ENCODE results near the gene TMC2. TPM values are rescaled to one million over a fixed set of nuclear protein-coding genes. Genes with fewer than 3 reads are reported as not detected.

TMC2 gene
- total RNA-seq, 1 experiment from 2014 or later = not detected

DNA sequence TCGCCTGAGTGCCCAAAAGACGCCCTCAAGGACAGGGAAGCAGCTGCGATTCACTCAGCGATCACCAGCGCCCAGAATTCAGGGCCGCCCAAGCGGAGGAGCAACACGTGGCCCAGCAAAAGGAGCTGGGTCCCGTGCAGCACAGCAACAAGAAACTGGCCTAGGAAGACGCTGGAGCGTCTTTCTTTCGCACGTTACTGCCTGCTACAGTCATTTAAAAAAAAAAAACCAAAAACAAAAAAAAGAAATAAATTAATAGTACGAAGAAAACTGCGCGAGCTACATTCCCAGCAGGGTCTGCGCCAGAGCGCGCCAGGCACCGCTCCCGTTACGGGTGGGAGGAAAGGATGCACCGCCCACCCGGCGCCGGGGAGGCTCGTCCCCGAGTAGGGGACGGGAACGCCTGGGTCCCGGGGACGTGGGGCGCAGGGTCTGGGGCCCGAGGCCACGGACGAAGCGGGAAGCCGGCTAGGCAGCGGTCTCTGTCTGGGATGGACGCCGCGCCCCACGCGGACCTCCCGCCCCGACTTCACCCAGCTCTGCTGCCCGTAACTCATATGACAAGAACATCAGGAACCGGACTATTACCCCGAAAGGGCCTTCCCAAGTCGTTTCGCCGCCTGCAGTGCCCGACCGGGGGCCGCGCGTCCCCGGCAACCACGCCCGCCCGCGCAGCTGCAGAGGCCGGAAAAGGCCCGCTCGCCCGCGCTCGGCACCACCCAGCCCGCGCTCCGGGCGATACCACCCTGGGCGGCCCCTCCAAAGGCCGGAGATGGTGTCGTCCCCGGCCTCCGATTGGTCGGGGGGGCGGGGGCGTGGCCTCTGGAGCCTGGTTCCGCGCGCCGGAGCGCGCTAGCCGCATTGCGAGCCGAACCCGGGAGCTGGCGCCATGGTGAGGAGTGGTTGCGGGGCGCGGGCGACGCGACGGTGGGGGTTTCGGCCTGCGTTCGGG lies 115.7 kb downstream of the TMC2 start, which contains the start of gene NOP56 (continued):
- TF ChIP-seq, protein P1, sequence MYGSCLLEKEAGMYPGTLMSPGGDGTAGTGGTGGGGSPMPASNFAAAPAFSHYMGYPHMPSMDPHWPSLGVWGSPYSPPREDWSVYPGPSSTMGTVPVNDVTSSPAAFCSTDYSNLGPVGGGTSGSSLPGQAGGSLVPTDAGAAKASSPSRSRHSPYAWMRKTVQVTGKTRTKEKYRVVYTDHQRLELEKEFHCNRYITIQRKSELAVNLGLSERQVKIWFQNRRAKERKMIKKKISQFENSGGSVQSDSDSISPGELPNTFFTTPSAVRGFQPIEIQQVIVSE (CRISPR knock-in tag; IDR thresholded peaks at IDR 0.05; ENCODE audit: borderline replicate concordance) = no peak
- TF ChIP-seq TCF7 (CRISPR knock-in tag; IDR thresholded peaks at IDR 0.05; ENCODE audit: low read depth) (no peak), NFYB (CRISPR knock-in tag; conservative IDR thresholded peaks at IDR 0.05; ENCODE audit: low read depth) (peak; percentile 71), CREM (CRISPR knock-in tag; IDR thresholded peaks at IDR 0.05) (no peak), CREB1 (CRISPR knock-in tag; IDR thresholded peaks at IDR 0.05) (no peak), ZNF671 (CRISPR knock-in tag; IDR thresholded peaks at IDR 0.05) (no peak), TEAD1 (CRISPR knock-in tag; IDR thresholded peaks at IDR 0.05) (peak; percentile 47), MYBL2 (CRISPR knock-in tag; IDR thresholded peaks at IDR 0.05) (peak; percentile 85), FOXP1 (CRISPR knock-in tag; IDR thresholded peaks at IDR 0.05; ENCODE audit: borderline replicate concordance) (peak; percentile 58; the same call in 1 of the 2 replicates), MXD4 (CRISPR knock-in tag; IDR thresholded peaks at IDR 0.05; ENCODE audit: borderline replicate concordance) (no peak), NR3C1 (CRISPR knock-in tag; conservative IDR thresholded peaks at IDR 0.05; ENCODE audit: low read depth) (no peak), NFATC4 (CRISPR knock-in tag; IDR thresholded peaks at IDR 0.05) (no peak), ZBTB21 (CRISPR knock-in tag; IDR thresholded peaks at IDR 0.05; ENCODE audit: borderline replicate concordance) (no peak), NR1H2 (CRISPR knock-in tag; IDR thresholded peaks at IDR 0.05) (no peak), GRHL2 (CRISPR knock-in tag; IDR thresholded peaks at IDR 0.05; ENCODE audit: insufficient replicate concordance, severe bottlenecking) (no peak), OVOL2 (CRISPR knock-in tag; IDR thresholded peaks at IDR 0.05; ENCODE audit: borderline replicate concordance) (no peak), NR2C2 (CRISPR knock-in tag; IDR thresholded peaks at IDR 0.05) (no peak), ATF1 (CRISPR knock-in tag; IDR thresholded peaks at IDR 0.05) (0 out of 2 replicates have a peak, but pooled peaks have one; percentile 13), PRRX2 (CRISPR knock-in tag; IDR thresholded peaks at IDR 0.05) (no peak), SOX15 (CRISPR knock-in tag; IDR thresholded peaks at IDR 0.05) (no peak)
- TF ChIP-seq, protein P2, sequence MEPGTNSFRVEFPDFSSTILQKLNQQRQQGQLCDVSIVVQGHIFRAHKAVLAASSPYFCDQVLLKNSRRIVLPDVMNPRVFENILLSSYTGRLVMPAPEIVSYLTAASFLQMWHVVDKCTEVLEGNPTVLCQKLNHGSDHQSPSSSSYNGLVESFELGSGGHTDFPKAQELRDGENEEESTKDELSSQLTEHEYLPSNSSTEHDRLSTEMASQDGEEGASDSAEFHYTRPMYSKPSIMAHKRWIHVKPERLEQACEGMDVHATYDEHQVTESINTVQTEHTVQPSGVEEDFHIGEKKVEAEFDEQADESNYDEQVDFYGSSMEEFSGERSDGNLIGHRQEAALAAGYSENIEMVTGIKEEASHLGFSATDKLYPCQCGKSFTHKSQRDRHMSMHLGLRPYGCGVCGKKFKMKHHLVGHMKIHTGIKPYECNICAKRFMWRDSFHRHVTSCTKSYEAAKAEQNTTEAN (CRISPR knock-in tag; IDR thresholded peaks at IDR 0.05) = no peak
- TF ChIP-seq, protein P3, sequence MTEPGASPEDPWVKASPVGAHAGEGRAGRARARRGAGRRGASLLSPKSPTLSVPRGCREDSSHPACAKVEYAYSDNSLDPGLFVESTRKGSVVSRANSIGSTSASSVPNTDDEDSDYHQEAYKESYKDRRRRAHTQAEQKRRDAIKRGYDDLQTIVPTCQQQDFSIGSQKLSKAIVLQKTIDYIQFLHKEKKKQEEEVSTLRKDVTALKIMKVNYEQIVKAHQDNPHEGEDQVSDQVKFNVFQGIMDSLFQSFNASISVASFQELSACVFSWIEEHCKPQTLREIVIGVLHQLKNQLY (CRISPR knock-in tag; IDR thresholded peaks at IDR 0.05) = no peak
- TF ChIP-seq, protein P4, sequence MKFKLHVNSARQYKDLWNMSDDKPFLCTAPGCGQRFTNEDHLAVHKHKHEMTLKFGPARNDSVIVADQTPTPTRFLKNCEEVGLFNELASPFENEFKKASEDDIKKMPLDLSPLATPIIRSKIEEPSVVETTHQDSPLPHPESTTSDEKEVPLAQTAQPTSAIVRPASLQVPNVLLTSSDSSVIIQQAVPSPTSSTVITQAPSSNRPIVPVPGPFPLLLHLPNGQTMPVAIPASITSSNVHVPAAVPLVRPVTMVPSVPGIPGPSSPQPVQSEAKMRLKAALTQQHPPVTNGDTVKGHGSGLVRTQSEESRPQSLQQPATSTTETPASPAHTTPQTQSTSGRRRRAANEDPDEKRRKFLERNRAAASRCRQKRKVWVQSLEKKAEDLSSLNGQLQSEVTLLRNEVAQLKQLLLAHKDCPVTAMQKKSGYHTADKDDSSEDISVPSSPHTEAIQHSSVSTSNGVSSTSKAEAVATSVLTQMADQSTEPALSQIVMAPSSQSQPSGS (CRISPR knock-in tag; IDR thresholded peaks at IDR 0.05; ENCODE audit: borderline replicate concordance, low read depth) = no peak
- TF ChIP-seq, protein P5, sequence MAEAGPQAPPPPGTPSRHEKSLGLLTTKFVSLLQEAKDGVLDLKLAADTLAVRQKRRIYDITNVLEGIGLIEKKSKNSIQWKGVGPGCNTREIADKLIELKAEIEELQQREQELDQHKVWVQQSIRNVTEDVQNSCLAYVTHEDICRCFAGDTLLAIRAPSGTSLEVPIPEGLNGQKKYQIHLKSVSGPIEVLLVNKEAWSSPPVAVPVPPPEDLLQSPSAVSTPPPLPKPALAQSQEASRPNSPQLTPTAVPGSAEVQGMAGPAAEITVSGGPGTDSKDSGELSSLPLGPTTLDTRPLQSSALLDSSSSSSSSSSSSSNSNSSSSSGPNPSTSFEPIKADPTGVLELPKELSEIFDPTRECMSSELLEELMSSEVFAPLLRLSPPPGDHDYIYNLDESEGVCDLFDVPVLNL (CRISPR knock-in tag; IDR thresholded peaks at IDR 0.05; ENCODE audit: borderline replicate concordance, low read depth) = no peak; the same call in 1 of the 2 replicates
- TF ChIP-seq, protein P6, sequence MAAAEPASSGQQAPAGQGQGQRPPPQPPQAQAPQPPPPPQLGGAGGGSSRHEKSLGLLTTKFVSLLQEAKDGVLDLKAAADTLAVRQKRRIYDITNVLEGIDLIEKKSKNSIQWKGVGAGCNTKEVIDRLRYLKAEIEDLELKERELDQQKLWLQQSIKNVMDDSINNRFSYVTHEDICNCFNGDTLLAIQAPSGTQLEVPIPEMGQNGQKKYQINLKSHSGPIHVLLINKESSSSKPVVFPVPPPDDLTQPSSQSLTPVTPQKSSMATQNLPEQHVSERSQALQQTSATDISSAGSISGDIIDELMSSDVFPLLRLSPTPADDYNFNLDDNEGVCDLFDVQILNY (CRISPR knock-in tag; IDR thresholded peaks at IDR 0.05) = peak; percentile 83; the same call in 1 of the 2 replicates
- TF ChIP-seq, protein P7, sequence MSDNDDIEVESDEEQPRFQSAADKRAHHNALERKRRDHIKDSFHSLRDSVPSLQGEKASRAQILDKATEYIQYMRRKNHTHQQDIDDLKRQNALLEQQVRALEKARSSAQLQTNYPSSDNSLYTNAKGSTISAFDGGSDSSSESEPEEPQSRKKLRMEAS (CRISPR knock-in tag; IDR thresholded peaks at IDR 0.05) = no peak; the same call in 1 of the 2 replicates

Measured in WTC11 (cell line).